Left ventricle myocardium inferior (tissue), 1 donor: Measurements from ENCODE around the gene HSD17B13. TPM values are rescaled to one million over a fixed set of nuclear protein-coding genes. Genes with fewer than 3 reads are reported as not detected.
"Not testable (repeated sequence)": the region's sequence is repeated elsewhere in the genome, so short reads cannot be mapped to it uniquely, and the experiment has no call there.

ENCODE experiments used
- DNase-seq: peaks from one replicate; pipeline ENCODE4 v3.0.0-alpha.2; 2020
- H3K27ac ChIP-seq: fragments of 200-600 bp; replicated peaks from 2 replicates; pipeline ENCODE4 v1.8.0; 2021
- H3K27me3 ChIP-seq: fragments of 200-600 bp; 2 replicates; pipeline ENCODE4 v1.8.0; 2021; ENCODE audit warnings: low read depth
- H3K36me3 ChIP-seq: fragments of 200-600 bp; 2 replicates; pipeline ENCODE4 v1.8.0; 2021
- H3K4me1 ChIP-seq: fragments of 200-600 bp; 2 replicates; pipeline ENCODE4 v1.8.0; 2021
- H3K4me3 ChIP-seq: fragments of 200-600 bp; 2 replicates; pipeline ENCODE4 v1.8.0; 2021; ENCODE audit warnings: mild to moderate bottlenecking, moderate library complexity
- H3K9me3 ChIP-seq: fragments of 200-600 bp; replicated peaks from 2 replicates; pipeline ENCODE4 v1.8.0; 2021
- CTCF ChIP-seq: fragments of 200-600 bp; IDR thresholded peaks from 2 replicates; pipeline ENCODE4 v1.8.0; 2021; ENCODE audit warnings: antibody characterized with exemption, mild to moderate bottlenecking, borderline replicate concordance
- intact Hi-C: fragments of 100-400 bp; cut with micrococcal nuclease; formaldehyde crosslinking; loops from one replicate; pipeline ENCODE4 v1.11.0; 2022
- total RNA-seq: library from RNA; stranded (reverse); fragmentation: NEBNext Ultra II Directional; extraction: Animal tissue kit (Norgen Biotek cat#: 25700); gene quantifications from one replicate; pipeline ENCODE4 v1.2.1, GENCODE V29; 2021
- donor health status: DM: no; HTN: yes; CAD: no; lungs with severe emphysema.

The HSD17B13 gene
- total RNA-seq, 1 donor from 2014 or later, result 0.08 TPM

- DNase-seq, result no peak
- H3K9me3 ChIP-seq, result peaks cover 37% of the 10 kb centered on the region
- H3K36me3 ChIP-seq, result no peaks in the 10 kb centered on the region
- no peaks in the 10 kb centered on the region for H3K27me3 ChIP-seq
- H3K27ac ChIP-seq, result no peak overlapping the region
- no peak overlapping the region for H3K4me3 ChIP-seq
- no peaks in the 10 kb centered on the region for H3K4me1 ChIP-seq
- TF ChIP-seq CTCF, result no peak
- intact Hi-C loops, result no loop called here
Measured at GRCh38 chr4:87286970-87287369, 35.7 kb downstream of the HSD17B13 start.

GRCh38 chr4:87284268-87284667 lies 38.4 kb downstream of the HSD17B13 start:
- H3K4me1 ChIP-seq, H3K27ac ChIP-seq, H3K4me3 ChIP-seq, H3K27me3 ChIP-seq, H3K36me3 ChIP-seq, intact Hi-C loops, DNase-seq: not testable (repeated sequence)
- peaks cover 37% of the 10 kb centered on the region for H3K9me3 ChIP-seq

GRCh38 chr4:87283151-87283550 lies 39.5 kb downstream of the HSD17B13 start:
- Histone ChIP-seq H3K36me3 (no peaks in the 10 kb centered on the region), H3K4me1 (no peaks in the 10 kb centered on the region), H3K4me3 (no peak overlapping the region), H3K9me3 (peaks cover 37% of the 10 kb centered on the region), H3K27me3 (no peaks in the 10 kb centered on the region), H3K27ac (no peak overlapping the region)
- intact Hi-C loops, result no loop called here
- no peak for TF ChIP-seq CTCF
- no peak for DNase-seq

- intact Hi-C loops, result no loop called here
Measured at GRCh38 chr4:87281603-87282002, 41.1 kb downstream of the HSD17B13 start.

GRCh38 chr4:87278335-87278794 lies 44.3 kb downstream of the HSD17B13 start:
- no peaks in the 10 kb centered on the region for H3K4me1 ChIP-seq
- no peaks in the 10 kb centered on the region for H3K9me3 ChIP-seq
- H3K27ac ChIP-seq, result no peak overlapping the region
- no peak for TF ChIP-seq CTCF
- no peak overlapping the region for H3K4me3 ChIP-seq
- no peak for DNase-seq
- intact Hi-C loops, result no loop called here
- H3K27me3 ChIP-seq, result no peaks in the 10 kb centered on the region
- no peaks in the 10 kb centered on the region for H3K36me3 ChIP-seq

More at GRCh38 chr4:87281603-87282002, 41.1 kb downstream of the HSD17B13 start:
- DNase-seq, result no peak
- Histone ChIP-seq H3K27me3 (no peaks in the 10 kb centered on the region), H3K9me3 (peaks cover 29% of the 10 kb centered on the region), H3K4me1 (no peaks in the 10 kb centered on the region), H3K27ac (no peak overlapping the region), H3K36me3 (no peaks in the 10 kb centered on the region), H3K4me3 (no peak overlapping the region)
- TF ChIP-seq CTCF, result no peak

- intact Hi-C loops, result no loop called here
- DNase-seq, result no peak
- Histone ChIP-seq H3K36me3 (no peaks in the 10 kb centered on the region), H3K27ac (no peak overlapping the region), H3K27me3 (no peaks in the 10 kb centered on the region), H3K4me3 (no peak overlapping the region), H3K4me1 (peaks cover 3% of the 10 kb centered on the region), H3K9me3 (no peaks in the 10 kb centered on the region)
- no peak for TF ChIP-seq CTCF
Measured at GRCh38 chr4:87275311-87275710, 47.4 kb downstream of the HSD17B13 start.
